NCI-H2107 (cell line): ENCODE results near the gene HDAC4.

Experiments
- DNase-seq: peaks from one replicate; lab custom pipeline; 2025; lab: John Stamatoyannopoulos, UW

The HDAC4 gene

GRCh38 chr2:239252393-239252792, 148.4 kb downstream of the HDAC4 start:
- no peak for DNase-seq

- DNase-seq: no peak
These were observed 148.8 kb downstream of the HDAC4 start for GRCh38 chr2:239251971-239252370.

- no peak for DNase-seq
These were observed 150.4 kb downstream of the HDAC4 start for GRCh38 chr2:239250216-239251081.

- no peak for DNase-seq
These were observed 151.0 kb downstream of the HDAC4 start for GRCh38 chr2:239249776-239250175.

- no peak for DNase-seq
These were observed 151.8 kb downstream of the HDAC4 start for GRCh38 chr2:239249048-239249447.

GRCh38 chr2:239247401-239248245, 153.2 kb downstream of the HDAC4 start:
- DNase-seq: peak; percentile 27

GRCh38 chr2:239246723-239247122, 154.1 kb downstream of the HDAC4 start:
- DNase-seq: peak; percentile 68

GRCh38 chr2:239245872-239246721, 154.7 kb downstream of the HDAC4 start:
- no peak for DNase-seq

GRCh38 chr2:239245107-239245506, 155.7 kb downstream of the HDAC4 start:
- no peak for DNase-seq

GRCh38 chr2:239244625-239245024, 156.2 kb downstream of the HDAC4 start:
- DNase-seq: no peak

GRCh38 chr2:239241431-239241960, 159.3 kb downstream of the HDAC4 start:
- DNase-seq: no peak

GRCh38 chr2:239240414-239240881, 160.4 kb downstream of the HDAC4 start:
- no peak for DNase-seq

GRCh38 chr2:239239607-239240413, 161.0 kb downstream of the HDAC4 start:
- DNase-seq: no peak

- DNase-seq: no peak
These were observed 161.8 kb downstream of the HDAC4 start for GRCh38 chr2:239238839-239239606.

GRCh38 chr2:239238381-239238780, 162.4 kb downstream of the HDAC4 start:
- no peak for DNase-seq

- DNase-seq: peak; percentile 25
These were observed 164.0 kb downstream of the HDAC4 start for GRCh38 chr2:239236808-239237205.

- DNase-seq: no peak
These were observed 164.6 kb downstream of the HDAC4 start for GRCh38 chr2:239236043-239236807.

GRCh38 chr2:239235311-239235710, 165.5 kb downstream of the HDAC4 start:
- no peak for DNase-seq
